Measurements from ENCODE around the gene XRCC2. TPM values are rescaled to one million over a fixed set of nuclear protein-coding genes. Genes with fewer than 3 reads are reported as not detected.

The XRCC2 gene
- total and polyA plus RNA-seq, 2 of the 8 experiments (the other 6 are each of a cell fraction or from before 2014, with no cell fraction given): 14.6 to 34.0 TPM

- CTCF ChIA-PET (ENCODE audit: partially characterized antibody): interaction anchor here (0.6 kb wide), 1 partner anchor 268 kb away, joined by 3 read pairs; no protein-coding TSS in a partner anchor
- no peak for FAIRE-seq
- TF ChIP-seq RXRA (IDR thresholded peaks at IDR 0.05; ENCODE audit: insufficient read depth, low read depth, low read length) (no peak), CREB1 (IDR thresholded peaks at IDR 0.05) (no peak), CTCF (IDR thresholded peaks at IDR 0.05; ENCODE audit: control extremely low read depth in 1 of 3, insufficient read depth in 1 of 3, low read depth in 1 of 3, low read length in 3 of 3) (no peak), EGR1 (IDR thresholded peaks at IDR 0.05; ENCODE audit: borderline replicate concordance, low read depth, low read length) (no peak), FOSL1 (IDR thresholded peaks at IDR 0.05; ENCODE audit: insufficient read depth, low read depth, low read length) (no peak), CEBPB (IDR thresholded peaks at IDR 0.05; ENCODE audit: low read depth, low read length) (no peak), HDAC6 (IDR thresholded peaks at IDR 0.05; ENCODE audit: low read depth, low read length) (no peak), MAX (IDR thresholded peaks at IDR 0.05) (no peak), SP1 (IDR thresholded peaks at IDR 0.05; ENCODE audit: low read depth, low read length) (no peak), JUND (IDR thresholded peaks at IDR 0.05; ENCODE audit: low read length) (no peak), TAF1 (IDR thresholded peaks at IDR 0.05; ENCODE audit: low read depth, low read length) (no peak), HDAC2 (IDR thresholded peaks at IDR 0.05; ENCODE audit: borderline replicate concordance in 1 of 2, low read depth in 2 of 2, low read length in 2 of 2) (no peak)
Observed at GRCh38 chr7:152660021-152660420, 15.9 kb downstream of the XRCC2 start.

More at GRCh38 chr7:152660021-152660420, 15.9 kb downstream of the XRCC2 start:
- Histone ChIP-seq H2AFZ (ENCODE audit: low read length) (no peak overlapping the region), H2BK12ac (ENCODE audit: low read depth, low read length) (no peak overlapping the region), H4K20me1 (replicated peaks in 1 of 2; ENCODE audit: control insufficient read depth in 1 of 2, insufficient read depth in 2 of 2, low read length in 2 of 2) (peaks cover 11% of the 10 kb centered on the region in 2 experiments), H3K79me1 (ENCODE audit: low read depth, low read length) (peaks cover 5% of the 10 kb centered on the region), H3K4me1 (replicated peaks in 1 of 4; ENCODE audit: control insufficient read depth in 3 of 4, insufficient read depth in 4 of 4, low read length in 3 of 4) (no peaks in the 10 kb centered on the region), H2BK120ac (replicated peaks; ENCODE audit: low read depth, low read length) (no peak overlapping the region), H3K9me3 (ENCODE audit: insufficient read depth in 2 of 2, low read depth in 1 of 2, low read length in 1 of 2) (no peaks in the 10 kb centered on the region), H3K79me2 (ENCODE audit: control insufficient read depth in 1 of 2, insufficient read depth in 2 of 2, low read length in 2 of 2) (peaks cover 17 to 84% of the 10 kb centered on the region in 2 experiments), H4K5ac (ENCODE audit: insufficient read length, low read depth, low read length) (no peak overlapping the region), H3K36me3 (ENCODE audit: control insufficient read depth in 2 of 4, insufficient read depth in 4 of 4, low read length in 3 of 4) (peaks cover 2 to 52% (median 26%) of the 10 kb centered on the region in 4 experiments; a peak in 7 of 8 replicates), H3K4me2 (ENCODE audit: insufficient read depth in 1 of 2, low read depth in 2 of 2, low read length in 2 of 2) (no peak overlapping the region), H3K14ac (ENCODE audit: insufficient read length) (no peak overlapping the region), H3K27ac (ENCODE audit: low read depth, low read length) (no peak overlapping the region), H3K9ac (replicated peaks in 1 of 4; ENCODE audit: extremely low read depth in 1 of 4, low read depth in 3 of 4, low read length in 3 of 4) (no peak overlapping the region), H4K91ac (replicated peaks; ENCODE audit: insufficient read length, low read length) (no peak overlapping the region), H3K4me3 (ENCODE audit: extremely low read depth in 1 of 4, insufficient read depth in 2 of 4, low read depth in 3 of 4, low read length in 4 of 4) (no peak overlapping the region), H3K18ac (ENCODE audit: extremely low read depth, low read length) (no peak overlapping the region), H2BK5ac (ENCODE audit: low read depth, low read length) (no peak overlapping the region), H3K56ac (replicated peaks; ENCODE audit: insufficient read length, low read depth, low read length) (no peak overlapping the region), H3K4ac (replicated peaks; ENCODE audit: insufficient read length, low read depth, low read length) (no peak overlapping the region), H3K27me3 (replicated peaks in 1 of 4; ENCODE audit: control insufficient read depth in 3 of 4, extremely low read depth in 1 of 4, insufficient read depth in 3 of 4, low read length in 3 of 4) (no peaks in the 10 kb centered on the region), H2BK15ac (ENCODE audit: low read length) (no peak overlapping the region), H4K8ac (ENCODE audit: extremely low read depth, insufficient read depth, low read length) (no peak overlapping the region), H3K23ac (ENCODE audit: insufficient read length) (no peak overlapping the region), H3K23me2 (ENCODE audit: low read depth, low read length) (no peaks in the 10 kb centered on the region), H2AK5ac (ENCODE audit: low read depth, low read length) (no peak overlapping the region), H2BK20ac (ENCODE audit: low read length) (no peak overlapping the region)
- WGBS, 2 experiments (ENCODE audit: extremely low coverage in 1 of 2, insufficient coverage in 1 of 2, insufficient read length in 1 of 2, insufficient replicate concordance in 2 of 2, low coverage in 1 of 2, low lambda C conversion rate in 2 of 2, missing lambda C conversion rate in 1 of 2): 95% methylated on average over 7 of the region's 7 CpGs; no CpG with 5 or more reads in 1 of the 2 experiments
- POLR2A ChIA-PET (ENCODE audit: partially characterized antibody): interaction anchor here (1.0 to 2.2 kb wide), 5 partner anchors 8 to 36 kb away, joined by 3 to 10 read pairs (median 6); no protein-coding TSS in a partner anchor
- no peak for DNase-seq (ENCODE audit: low read depth in 1 of 2, low spot score in 2 of 2)

All from H1 (cell line).